CD4-positive, alpha-beta T cell treated with Interleukin-15 for 4 hours (primary cell): ENCODE measurements around the gene CTNNBL1.

Experiments used
- DNase-seq: peaks from one replicate; pipeline ENCODE4 v3.0.0-alpha.2; 2020; ENCODE audit warnings: low spot score

The CTNNBL1 gene

GRCh38 chr20:37919389-37920040, 225.7 kb downstream of the CTNNBL1 start:
- no peak for DNase-seq

DNA sequence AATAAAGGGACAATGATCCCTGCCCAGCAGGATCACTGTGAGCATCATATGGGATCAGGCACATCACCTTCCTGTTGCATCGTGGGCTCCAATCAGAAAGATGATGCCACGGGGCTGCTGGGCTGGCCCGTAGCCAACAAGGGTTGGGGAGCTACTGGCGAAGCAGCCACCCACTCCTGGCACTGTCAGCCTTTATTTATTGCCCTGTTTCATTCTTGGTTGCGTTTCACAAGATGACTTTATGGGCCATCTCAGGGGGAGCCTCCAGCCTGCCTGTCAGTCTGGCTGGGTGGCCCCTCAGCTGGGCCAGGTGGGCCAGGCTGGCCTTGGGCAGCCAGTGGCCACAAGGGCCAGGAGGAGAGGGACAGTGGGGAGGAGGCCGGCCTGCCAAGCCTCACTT, 226.4 kb downstream of the CTNNBL1 start:
- DNase-seq, result no peak

DNA sequence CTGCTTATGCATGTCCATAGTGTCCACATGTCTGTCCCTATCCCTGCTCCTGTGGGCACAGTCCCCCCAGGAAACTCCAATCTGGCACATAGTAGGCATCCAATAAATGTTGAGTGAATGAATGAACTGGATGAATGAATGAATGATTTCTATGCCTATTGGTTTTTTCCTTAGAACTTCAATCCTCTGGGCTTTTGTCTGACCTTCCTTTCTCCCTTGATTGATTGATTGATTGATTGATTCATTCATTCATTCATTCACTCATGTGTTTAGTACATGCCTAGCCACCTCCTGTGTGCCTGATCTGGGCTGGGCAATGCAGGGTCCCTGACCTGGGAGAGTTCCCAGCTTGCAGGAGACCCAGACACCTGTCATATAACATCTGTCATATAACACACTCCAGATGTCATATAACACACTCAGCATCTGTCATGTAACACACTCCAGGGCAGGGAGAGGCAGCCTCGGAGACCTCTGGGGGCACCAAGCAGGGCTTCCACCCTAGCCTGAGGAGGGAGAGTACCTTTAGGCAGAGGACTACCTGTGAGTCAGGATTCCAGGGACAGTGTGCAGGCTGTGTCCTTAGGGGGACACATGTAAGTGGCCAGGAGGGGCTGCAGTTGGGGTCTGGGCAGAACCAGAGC, 227.0 kb downstream of the CTNNBL1 start:
- no peak for DNase-seq

DNA sequence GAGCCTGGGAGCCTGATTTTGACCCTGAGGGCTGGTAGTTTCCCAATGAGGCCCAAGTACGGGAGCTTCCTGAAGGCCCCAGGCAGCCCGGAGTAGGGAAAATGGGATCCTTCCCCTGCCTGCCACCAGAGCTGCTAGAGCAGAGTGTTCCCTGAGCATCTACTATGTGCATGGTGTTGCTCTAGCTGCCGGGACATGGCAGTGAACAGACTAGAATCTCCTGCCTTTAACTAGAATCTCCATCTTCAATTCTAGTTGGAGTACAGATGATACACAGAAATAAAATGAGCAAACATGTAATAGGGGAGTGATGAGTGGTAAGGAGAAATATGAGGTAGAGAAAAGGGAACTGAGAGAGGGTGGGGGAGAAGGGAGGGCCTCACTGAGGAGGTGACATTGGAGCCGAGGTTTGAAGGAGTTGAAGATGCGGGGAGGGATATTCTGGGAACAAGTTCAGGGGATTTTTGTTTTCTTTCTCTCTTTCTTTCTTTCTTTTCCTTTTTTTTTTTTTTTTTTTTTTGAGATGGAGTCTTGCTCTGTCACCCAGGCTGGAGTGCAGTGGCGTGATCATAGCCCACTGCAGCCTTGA, 227.6 kb downstream of the CTNNBL1 start:
- no peak for DNase-seq
